ENCODE data around the gene TAMALIN.

TAMALIN gene

GRCh38 chr12:51984657-51985056, 22.1 kb upstream of the TAMALIN start:
- DNase-seq (ENCODE audit: low read depth) = no peak

- no peak for DNase-seq (ENCODE audit: low read depth)
Observed at GRCh38 chr12:51985154-51985835, 21.5 kb upstream of the TAMALIN start.

GRCh38 chr12:51986834-51987233, 19.9 kb upstream of the TAMALIN start:
- DNase-seq (ENCODE audit: low read depth) = no peak

GRCh38 chr12:51992246-51992645, 14.5 kb upstream of the TAMALIN start:
- DNase-seq (ENCODE audit: low read depth) = no peak

GRCh38 chr12:51994539-51994820, 12.3 kb upstream of the TAMALIN start:
- DNase-seq (ENCODE audit: low read depth) = no peak

- DNase-seq (ENCODE audit: low read depth) = peak; percentile 54
Observed at GRCh38 chr12:51994959-51995358, 11.8 kb upstream of the TAMALIN start.

- DNase-seq (ENCODE audit: low read depth) = no peak
Observed at GRCh38 chr12:51997136-51997535, 9.6 kb upstream of the TAMALIN start.

- no peak for DNase-seq (ENCODE audit: low read depth)
Observed at GRCh38 chr12:52003016-52003550, 3.7 kb upstream of the TAMALIN start.

GRCh38 chr12:52003591-52003990, 3.2 kb upstream of the TAMALIN start:
- no peak for DNase-seq (ENCODE audit: low read depth)

GRCh38 chr12:52004042-52004648, 2.6 kb upstream of the TAMALIN start:
- DNase-seq (ENCODE audit: low read depth) = peak; percentile 38

GRCh38 chr12:52005218-52005902, 1.4 kb upstream of the TAMALIN start:
- no peak for DNase-seq (ENCODE audit: low read depth)

GRCh38 chr12:52005903-52006703, 643 bp upstream of the TAMALIN start:
- DNase-seq (ENCODE audit: low read depth) = peak; percentile 40

- no peak for DNase-seq (ENCODE audit: low read depth)
Observed at GRCh38 chr12:52007158-52007921, 594 bp downstream of the TAMALIN start.

- DNase-seq (ENCODE audit: low read depth) = no peak
Observed at GRCh38 chr12:52007982-52008510, 1.3 kb downstream of the TAMALIN start.

GRCh38 chr12:52009081-52009751, 2.5 kb downstream of the TAMALIN start:
- no peak for DNase-seq (ENCODE audit: low read depth)

GRCh38 chr12:52010152-52010622, 3.4 kb downstream of the TAMALIN start:
- peak; percentile 79 for DNase-seq (ENCODE audit: low read depth)

GRCh38 chr12:52010692-52011601, 4.2 kb downstream of the TAMALIN start:
- DNase-seq (ENCODE audit: low read depth) = no peak

- no peak for DNase-seq (ENCODE audit: low read depth)
Observed at GRCh38 chr12:52011602-52012214, 5.0 kb downstream of the TAMALIN start.

GRCh38 chr12:52013626-52014310, 7.0 kb downstream of the TAMALIN start:
- DNase-seq (ENCODE audit: low read depth) = no peak
